ENCODE results near the gene MEG3.

Gene MEG3

DNA sequence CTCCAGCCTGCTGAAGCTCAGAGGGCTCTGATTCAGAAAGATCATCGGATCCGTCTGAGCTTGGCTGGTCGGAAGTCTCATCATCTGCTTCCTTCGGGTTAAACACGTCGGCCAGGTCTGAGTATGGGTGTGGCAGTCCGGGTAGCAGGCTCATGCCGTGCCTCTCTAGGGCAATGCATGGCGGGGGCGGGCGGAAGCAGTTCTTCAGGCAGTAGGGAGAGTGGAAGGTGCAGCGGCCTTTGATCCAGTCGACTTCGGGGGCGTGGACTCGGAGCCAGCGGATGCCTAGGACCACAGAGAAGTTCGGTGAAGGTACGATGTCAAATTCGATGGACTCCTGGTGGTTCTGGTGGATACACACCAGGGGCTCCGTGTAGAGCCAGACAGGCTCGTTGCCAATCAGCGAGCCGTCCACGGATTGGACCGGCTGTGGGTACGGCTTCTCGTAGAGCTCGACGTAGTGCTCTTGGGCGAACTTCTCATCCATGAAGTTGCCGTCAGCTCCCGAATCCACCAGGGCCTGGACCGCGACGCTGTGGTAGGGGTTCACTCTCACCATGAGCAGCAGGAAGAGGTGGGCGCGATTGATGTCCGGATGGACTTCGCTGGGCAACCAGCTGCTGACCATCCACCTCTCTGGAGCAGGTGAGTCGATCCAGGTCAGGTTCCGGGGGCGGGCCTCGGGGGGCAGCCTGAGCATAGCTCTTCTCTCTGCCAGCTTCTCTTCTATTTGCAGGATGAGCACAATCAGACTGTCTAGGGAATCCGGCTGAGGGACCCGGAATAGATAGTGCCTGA is 57.3 kb downstream of the MEG3 start:
- DNase-seq: no peak

GRCh38 chr14:100883789-100884101 is 57.8 kb downstream of the MEG3 start:
- DNase-seq: no peak

DNA sequence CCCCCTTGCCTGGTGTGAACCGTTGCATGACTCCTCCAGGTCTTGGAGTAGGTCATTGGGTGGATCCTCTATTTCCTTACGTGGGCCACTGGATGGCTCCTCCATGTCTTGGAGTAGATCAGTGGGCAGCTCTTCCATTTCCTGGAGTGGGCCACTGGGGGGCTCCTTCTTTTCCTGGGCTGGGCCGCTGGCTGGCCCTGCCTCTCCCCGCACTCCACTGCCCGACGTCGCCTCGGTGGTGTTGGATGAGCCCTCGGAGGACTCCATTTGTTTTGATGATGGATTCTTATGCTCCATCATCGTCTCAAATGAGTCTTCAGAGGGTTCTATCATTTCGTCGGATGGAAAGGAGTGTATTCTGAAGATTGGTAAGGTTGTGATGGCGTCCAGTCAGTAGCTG is 58.5 kb downstream of the MEG3 start:
- DNase-seq: no peak

DNA sequence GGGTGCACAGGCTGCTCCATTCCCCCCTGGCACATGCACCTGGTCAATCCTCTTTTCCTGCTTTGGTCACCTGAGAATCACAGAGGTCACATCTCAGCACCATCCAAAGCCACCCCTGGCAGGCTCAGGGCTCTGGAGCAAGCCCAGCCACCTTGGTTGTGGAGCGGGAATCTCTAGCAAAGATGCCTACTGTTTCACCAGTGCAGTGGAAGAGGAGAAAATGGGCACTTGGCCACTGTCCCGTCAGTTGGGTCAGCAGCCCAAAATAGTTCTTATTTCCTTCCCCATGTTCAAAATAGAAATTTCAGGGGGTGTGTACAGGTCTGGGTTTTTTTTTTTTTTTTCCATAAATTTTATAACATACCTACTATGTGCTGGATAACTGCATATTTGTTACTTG is 59.3 kb downstream of the MEG3 start:
- no peak for DNase-seq

- no peak for DNase-seq
Observed at GRCh38 chr14:100885617-100886016, 59.7 kb downstream of the MEG3 start.

- no peak for DNase-seq
Observed at GRCh38 chr14:100887728-100888335, 61.9 kb downstream of the MEG3 start.

DNA sequence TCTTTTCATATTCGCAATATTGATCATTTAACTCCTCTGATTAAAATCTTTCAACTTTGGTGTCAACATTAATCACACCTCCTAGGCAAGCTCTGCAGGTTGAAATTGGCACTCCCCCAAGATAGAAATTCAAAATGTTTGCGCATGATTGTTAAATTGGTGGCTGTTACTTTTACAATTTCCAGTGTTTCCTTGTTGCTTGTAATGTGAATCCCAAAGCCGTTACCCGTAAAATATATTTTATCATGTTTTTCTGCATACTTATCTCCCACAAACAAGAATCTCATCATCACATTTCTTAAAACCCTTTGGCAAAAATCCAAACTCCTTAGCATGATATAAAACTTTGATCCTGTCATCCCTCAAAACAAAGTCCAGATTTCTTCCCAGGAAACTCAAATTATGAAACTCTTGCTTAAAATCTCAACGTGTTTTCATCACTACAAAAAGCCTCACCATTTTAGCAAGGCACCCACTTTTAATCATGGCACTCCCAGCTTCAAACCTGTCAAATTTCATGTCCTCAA is 62.9 kb downstream of the MEG3 start:
- no peak for DNase-seq

DNA sequence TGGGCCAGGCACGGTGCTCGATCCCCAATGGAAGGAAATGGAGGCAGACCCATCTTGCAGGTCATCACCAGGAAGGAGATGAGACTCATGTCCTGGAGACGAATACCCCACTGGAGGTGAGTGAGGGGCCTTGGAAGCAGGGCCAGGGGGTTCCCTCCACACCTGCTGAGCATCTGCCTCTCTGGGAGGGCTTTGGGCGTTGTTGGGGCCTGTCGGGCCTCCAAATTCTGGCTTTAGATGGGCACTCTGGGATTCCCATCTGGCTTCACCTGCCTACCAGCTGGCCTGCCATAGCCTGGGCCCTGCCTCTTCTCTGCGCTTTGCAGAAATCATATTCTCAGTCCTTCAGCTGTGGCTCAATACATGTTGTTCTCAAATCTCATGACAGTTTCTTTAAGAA is 63.7 kb downstream of the MEG3 start:
- DNase-seq: no peak

GRCh38 chr14:100890061-100890850 is 64.3 kb downstream of the MEG3 start:
- DNase-seq: no peak

DNA sequence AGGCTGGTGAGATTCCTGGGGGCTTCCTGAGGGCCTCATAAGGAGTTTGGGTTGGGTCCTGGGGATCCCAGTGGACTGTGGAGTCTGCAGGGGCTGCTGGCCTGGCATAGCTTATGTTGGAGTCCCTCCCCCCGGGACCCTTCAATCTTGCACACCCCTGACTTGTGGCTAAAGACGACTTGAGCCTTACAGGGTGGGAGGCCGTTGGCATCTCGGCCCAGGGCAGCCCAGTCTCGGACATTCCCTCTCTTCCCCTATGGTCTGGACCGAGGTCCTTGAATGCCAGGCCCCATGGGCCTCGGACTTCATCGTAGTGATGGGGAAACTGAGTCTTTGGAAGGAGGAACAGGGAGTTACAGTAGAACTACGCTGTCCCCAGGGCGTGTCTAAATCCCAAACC is 65.1 kb downstream of the MEG3 start:
- DNase-seq: no peak

- no peak for DNase-seq
Observed at GRCh38 chr14:100891501-100892445, 65.9 kb downstream of the MEG3 start.

- DNase-seq: no peak
Observed at GRCh38 chr14:100892496-100893227, 66.7 kb downstream of the MEG3 start.

DNA sequence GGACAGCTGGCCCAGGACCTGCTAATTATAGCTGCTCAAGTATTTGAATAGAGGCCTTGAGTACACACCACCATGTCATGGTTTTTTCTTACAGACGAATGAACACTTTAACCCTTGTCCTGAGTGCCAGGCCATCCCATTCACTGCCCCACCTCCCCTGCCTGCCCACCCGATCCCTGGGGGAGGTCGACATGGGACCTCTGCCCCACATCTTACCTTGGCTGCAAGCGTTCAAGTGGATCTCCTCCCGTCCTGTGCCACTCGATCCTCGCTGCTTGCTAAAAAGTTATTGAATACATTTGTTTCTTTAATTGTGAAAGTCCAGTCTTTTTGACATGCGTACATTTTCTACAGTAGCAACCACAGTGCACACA is 67.3 kb downstream of the MEG3 start:
- no peak for DNase-seq

DNA sequence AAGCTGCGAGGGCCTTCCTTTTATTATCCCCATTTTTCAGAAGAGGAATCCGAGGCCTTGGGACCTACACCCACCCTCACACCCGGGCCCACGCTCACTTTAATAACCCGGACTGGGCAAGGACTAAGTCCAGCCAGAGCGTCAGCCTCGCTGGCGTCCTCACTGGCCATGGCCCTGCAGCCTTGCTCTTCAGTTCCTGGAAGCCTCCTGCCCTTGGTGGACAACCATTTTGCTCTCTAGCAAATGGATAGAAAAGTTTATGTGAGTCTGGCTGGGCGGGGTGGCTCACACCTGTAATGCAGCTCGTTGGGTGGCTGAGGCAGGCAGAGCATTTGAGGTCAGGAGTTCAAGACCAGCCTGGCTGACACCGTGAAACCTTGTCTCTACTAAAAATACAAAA is 67.8 kb downstream of the MEG3 start:
- DNase-seq: no peak

DNA sequence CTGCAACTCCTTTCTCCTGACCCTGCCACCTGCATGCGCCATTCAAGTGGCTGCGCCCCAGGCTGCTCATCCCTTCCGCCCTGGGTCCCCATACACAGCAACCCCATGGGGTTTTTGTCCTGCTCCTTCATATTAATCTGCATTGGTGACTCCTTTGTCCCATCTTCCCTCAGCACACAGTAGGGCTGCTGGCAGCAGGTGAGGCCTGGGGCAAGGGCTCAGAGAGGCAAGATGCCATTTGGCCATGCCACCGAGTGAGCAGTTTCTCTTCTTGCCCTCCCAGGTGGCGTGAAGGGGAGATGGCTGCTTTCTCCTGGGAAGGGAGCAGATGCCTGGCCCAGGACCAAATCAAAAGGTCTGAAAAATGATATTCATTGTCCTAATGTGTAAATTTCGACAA is 68.5 kb downstream of the MEG3 start:
- no peak for DNase-seq

DNA sequence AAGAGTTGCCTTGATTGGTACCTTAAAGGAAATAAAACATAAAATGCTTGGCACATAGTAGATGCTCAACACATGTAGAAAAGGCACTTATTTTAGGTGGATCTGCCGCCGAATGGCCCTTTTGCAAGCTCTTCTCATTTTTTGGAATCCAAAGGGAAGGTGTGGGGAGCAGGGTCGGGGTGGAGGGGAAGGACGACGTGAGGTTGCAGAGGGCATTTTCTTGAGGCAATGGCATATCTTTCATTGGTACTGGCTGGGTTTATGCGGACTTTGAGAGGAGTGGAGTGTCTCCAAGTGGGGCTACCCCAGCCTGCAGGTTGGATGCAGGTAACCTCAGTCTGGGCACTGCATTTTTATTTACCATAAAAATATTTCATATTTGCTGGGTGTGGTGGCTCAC is 69.5 kb downstream of the MEG3 start:
- no peak for DNase-seq

GRCh38 chr14:100896369-100897060 is 70.6 kb downstream of the MEG3 start:
- no peak for DNase-seq

- no peak for DNase-seq
Observed at GRCh38 chr14:100898465-100898864, 72.5 kb downstream of the MEG3 start.

DNA sequence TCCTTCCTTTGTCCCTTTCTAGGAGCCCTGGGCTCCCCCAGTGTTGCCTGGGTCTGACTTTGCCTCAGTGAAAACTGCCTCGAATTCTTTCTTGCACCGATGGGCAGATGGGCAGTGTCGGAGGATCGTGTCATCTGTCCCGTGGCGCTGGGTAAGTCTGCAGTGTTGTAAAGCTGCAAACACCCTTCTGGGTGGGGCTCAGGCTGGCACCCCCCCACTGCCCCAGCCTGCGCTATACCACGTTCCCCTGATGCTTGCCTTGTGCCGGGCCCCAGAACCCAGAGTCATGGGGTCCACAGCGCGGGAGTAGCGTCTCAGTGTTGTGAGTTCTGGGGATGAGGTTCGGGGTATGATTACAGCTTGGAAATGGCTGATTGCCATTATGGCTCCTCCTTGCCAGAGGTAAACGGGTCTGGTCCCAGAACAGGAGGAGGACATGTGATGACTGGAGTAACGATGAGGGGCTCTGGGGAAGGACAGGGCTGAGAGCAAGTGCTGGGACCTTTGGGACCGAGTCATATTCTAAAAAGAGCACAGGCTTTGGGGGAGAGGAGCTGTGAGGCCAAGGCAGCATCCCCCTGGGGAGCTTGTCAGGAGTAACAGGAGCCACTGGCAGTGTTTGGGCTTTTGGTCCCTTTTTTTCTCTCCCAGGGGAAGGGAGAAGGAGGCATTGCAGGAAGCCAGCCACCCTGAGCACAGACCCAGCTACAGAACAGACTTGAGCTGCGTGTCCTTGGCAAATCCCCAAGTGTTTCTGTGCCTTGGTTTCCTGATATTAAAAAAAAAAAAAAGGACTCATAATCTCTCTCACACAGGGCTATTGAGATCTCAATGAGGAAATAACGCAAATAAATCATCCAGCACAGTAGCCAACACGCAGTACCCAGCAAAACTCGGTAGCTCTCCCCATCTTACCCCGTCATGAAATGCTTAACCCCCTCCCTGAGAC is 73.3 kb downstream of the MEG3 start:
- DNase-seq: no peak
